ENCODE measurements around the gene GMCL1. TPM values are rescaled to one million over a fixed set of nuclear protein-coding genes. Genes with fewer than 3 reads are reported as not detected.

The GMCL1 gene
- total and polyA plus RNA-seq, 2 of the 13 experiments (the other 11 are each of a cell fraction or from before 2014, with no cell fraction given): 18.7 to 24.0 TPM

DNA sequence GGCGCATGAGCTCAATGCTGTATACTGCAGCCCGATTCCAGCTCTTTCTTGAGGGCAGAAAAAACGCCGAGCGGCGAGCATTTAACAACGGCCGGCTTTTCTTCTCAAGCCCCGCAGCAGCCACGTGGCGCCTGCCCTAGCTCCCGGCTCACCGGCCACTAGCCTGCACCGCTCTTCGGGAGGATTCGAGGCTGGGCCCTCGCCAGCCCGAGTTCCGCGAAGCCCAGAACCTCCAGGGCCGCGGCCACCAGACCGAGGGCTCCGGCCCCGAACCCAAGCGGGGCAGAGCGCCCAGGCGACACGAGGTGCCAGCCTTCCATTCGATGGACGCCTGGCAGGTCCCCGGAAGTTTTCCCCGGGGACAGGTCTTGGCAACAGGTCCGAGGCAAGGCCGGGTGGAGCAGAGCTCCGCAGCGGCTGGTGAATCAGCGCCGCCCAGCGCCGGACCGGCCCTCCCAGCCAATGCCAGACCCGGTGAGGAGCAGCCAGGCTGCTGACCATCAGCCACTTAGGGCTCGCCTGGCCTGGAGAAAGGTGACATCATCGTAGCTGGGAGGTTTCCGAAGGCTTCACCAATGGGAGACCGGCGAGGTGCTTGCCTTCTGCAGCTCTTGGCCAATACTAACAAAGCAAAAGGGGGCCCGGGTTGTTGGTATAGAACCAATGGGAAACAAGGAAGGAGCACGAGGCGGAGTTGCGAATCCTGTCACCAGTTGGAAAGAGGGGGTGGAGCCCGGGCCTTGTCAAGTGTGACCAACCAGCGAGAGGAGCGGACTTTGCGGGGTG, 84.9 kb downstream of the GMCL1 start (continued):
- TF ChIP-seq, protein P1, sequence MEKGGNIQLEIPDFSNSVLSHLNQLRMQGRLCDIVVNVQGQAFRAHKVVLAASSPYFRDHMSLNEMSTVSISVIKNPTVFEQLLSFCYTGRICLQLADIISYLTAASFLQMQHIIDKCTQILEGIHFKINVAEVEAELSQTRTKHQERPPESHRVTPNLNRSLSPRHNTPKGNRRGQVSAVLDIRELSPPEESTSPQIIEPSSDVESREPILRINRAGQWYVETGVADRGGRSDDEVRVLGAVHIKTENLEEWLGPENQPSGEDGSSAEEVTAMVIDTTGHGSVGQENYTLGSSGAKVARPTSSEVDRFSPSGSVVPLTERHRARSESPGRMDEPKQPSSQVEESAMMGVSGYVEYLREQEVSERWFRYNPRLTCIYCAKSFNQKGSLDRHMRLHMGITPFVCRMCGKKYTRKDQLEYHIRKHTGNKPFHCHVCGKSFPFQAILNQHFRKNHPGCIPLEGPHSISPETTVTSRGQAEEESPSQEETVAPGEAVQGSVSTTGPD (CRISPR knock-in tag; IDR thresholded peaks at IDR 0.05): no peak
- peak; percentile 40; the same call in 1 of the 2 replicates for TF ChIP-seq FOXK1 (CRISPR knock-in tag; IDR thresholded peaks at IDR 0.05; ENCODE audit: borderline replicate concordance, low read depth)
- TF ChIP-seq THAP11 (CRISPR knock-in tag; IDR thresholded peaks at IDR 0.05): peak; percentile 70
- 0 out of 2 replicates have a peak, but pooled peaks have one; percentile 31 for TF ChIP-seq GTF2F1 (IDR thresholded peaks at IDR 0.05; ENCODE audit: low read length)
- peak; percentile 70; the same call in 1 of the 2 replicates for TF ChIP-seq PITX1 (CRISPR knock-in tag; IDR thresholded peaks at IDR 0.05)
- TF ChIP-seq ZNF605 (CRISPR knock-in tag; IDR thresholded peaks at IDR 0.05): peak; percentile 94
- TF ChIP-seq WIZ (CRISPR knock-in tag; IDR thresholded peaks at IDR 0.05): no peak; the same call in 1 of the 2 replicates
- TF ChIP-seq GPBP1L1 (CRISPR knock-in tag; IDR thresholded peaks at IDR 0.05): no peak
- TF ChIP-seq, protein P2, sequence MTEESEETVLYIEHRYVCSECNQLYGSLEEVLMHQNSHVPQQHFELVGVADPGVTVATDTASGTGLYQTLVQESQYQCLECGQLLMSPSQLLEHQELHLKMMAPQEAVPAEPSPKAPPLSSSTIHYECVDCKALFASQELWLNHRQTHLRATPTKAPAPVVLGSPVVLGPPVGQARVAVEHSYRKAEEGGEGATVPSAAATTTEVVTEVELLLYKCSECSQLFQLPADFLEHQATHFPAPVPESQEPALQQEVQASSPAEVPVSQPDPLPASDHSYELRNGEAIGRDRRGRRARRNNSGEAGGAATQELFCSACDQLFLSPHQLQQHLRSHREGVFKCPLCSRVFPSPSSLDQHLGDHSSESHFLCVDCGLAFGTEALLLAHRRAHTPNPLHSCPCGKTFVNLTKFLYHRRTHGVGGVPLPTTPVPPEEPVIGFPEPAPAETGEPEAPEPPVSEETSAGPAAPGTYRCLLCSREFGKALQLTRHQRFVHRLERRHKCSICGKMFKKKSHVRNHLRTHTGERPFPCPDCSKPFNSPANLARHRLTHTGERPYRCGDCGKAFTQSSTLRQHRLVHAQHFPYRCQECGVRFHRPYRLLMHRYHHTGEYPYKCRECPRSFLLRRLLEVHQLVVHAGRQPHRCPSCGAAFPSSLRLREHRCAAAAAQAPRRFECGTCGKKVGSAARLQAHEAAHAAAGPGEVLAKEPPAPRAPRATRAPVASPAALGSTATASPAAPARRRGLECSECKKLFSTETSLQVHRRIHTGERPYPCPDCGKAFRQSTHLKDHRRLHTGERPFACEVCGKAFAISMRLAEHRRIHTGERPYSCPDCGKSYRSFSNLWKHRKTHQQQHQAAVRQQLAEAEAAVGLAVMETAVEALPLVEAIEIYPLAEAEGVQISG (CRISPR knock-in tag; IDR thresholded peaks at IDR 0.05): peak; percentile 82
- 0 out of 2 replicates have a peak, but pooled peaks have one; percentile 11 for TF ChIP-seq ZFP37 (CRISPR knock-in tag; IDR thresholded peaks at IDR 0.05; ENCODE audit: borderline replicate concordance)
- peak; percentile 92 for TF ChIP-seq NFYC (CRISPR knock-in tag; IDR thresholded peaks at IDR 0.05)
- TF ChIP-seq MED8 (CRISPR knock-in tag; IDR thresholded peaks at IDR 0.05; ENCODE audit: insufficient replicate concordance): no peak
- peak; percentile 30; the same call in 1 of the 2 replicates for TF ChIP-seq MIXL1 (CRISPR knock-in tag; IDR thresholded peaks at IDR 0.05)
- TF ChIP-seq HDAC6 (IDR thresholded peaks at IDR 0.05; ENCODE audit: low read depth, low read length): no peak
- TF ChIP-seq GABPA (IDR thresholded peaks at IDR 0.05; ENCODE audit: low read depth, low read length): peak; percentile 8; the same call in 1 of the 2 replicates
- TF ChIP-seq GABPA (CRISPR knock-in tag; IDR thresholded peaks at IDR 0.05; ENCODE audit: low read depth): peak; percentile 81
- TF ChIP-seq ZMYM2 (CRISPR knock-in tag; IDR thresholded peaks at IDR 0.05): peak; percentile 21; the same call in 1 of the 2 replicates
- TF ChIP-seq POGK (CRISPR knock-in tag; conservative IDR thresholded peaks at IDR 0.05): peak; percentile 94
- TF ChIP-seq RELA (CRISPR knock-in tag; IDR thresholded peaks at IDR 0.05): peak; percentile 83
- no peak for TF ChIP-seq ZNF615 (CRISPR knock-in tag; IDR thresholded peaks at IDR 0.05; ENCODE audit: borderline replicate concordance)
- TF ChIP-seq ZNF121 (CRISPR knock-in tag; IDR thresholded peaks at IDR 0.05): peak; percentile 74
- TF ChIP-seq ZNF598 (CRISPR knock-in tag; IDR thresholded peaks at IDR 0.05; ENCODE audit: borderline replicate concordance): peak; percentile 97
- TF ChIP-seq SMYD3 (CRISPR knock-in tag; IDR thresholded peaks at IDR 0.05): 0 out of 2 replicates have a peak, but pooled peaks have one; percentile 34
- TF ChIP-seq ZNF230 (CRISPR knock-in tag; IDR thresholded peaks at IDR 0.05): peak; percentile 99
